BE2C (cell line): ENCODE data around the gene TENM4.

Source experiments
- DNase-seq: peaks from one replicate; pipeline ENCODE4 v3.0.0-alpha.2; 2020
- H3K27me3 ChIP-seq: fragments of 250-450 bp; sonication (Bioruptor Pico); 2 replicates; pipeline ENCODE4 v1.5.1; 2020; ENCODE audit warnings: mild to moderate bottlenecking
- H3K36me3 ChIP-seq: fragments of 250-450 bp; sonication (Bioruptor Pico); 2 replicates; pipeline ENCODE4 v1.5.1; 2020; ENCODE audit warnings: mild to moderate bottlenecking
- H3K4me1 ChIP-seq: fragments of 250-450 bp; sonication (Bioruptor Pico); 2 replicates; pipeline ENCODE4 v1.5.1; 2020
- H3K4me3 ChIP-seq: 2 replicates; pipeline ENCODE4 v1.5.1; 2011; ENCODE audit warnings: low read depth, low read length
- H3K9me3 ChIP-seq: fragments of 250-450 bp; sonication (Bioruptor Pico); 2 replicates; pipeline ENCODE4 v1.5.1; 2020
- CTCF ChIP-seq: IDR thresholded peaks from 2 replicates; pipeline ENCODE4 v1.5.1; 2012; ENCODE audit warnings: mild to moderate bottlenecking, low read depth, low read length

TENM4 gene

DNA sequence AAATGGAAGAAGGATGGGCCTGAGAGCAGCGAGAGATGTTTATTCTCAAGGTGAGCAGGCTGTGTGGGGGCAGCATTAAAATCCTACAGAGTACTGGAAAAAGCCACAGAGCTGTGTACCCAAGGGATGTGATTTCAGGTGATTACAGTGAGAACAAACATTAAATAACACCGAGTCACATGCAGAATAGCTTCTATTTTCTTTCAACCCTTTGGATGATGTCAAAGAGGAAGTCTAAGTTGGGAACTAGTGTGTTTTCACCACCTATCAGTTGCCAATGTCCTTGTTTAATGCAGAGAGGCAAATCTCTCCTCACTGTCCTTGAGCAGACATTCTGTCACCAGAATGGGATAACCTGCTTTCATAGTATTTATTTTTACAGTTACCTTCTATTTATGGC is 486.6 kb downstream of the TENM4 start:
- H3K27me3 ChIP-seq = no peaks in the 10 kb centered on the region
- no peak for DNase-seq
- peaks cover 62% of the 10 kb centered on the region for H3K4me1 ChIP-seq
- TF ChIP-seq CTCF = no peak
- H3K9me3 ChIP-seq = no peaks in the 10 kb centered on the region
- H3K4me3 ChIP-seq = no peak overlapping the region
- no peaks in the 10 kb centered on the region; the same call in 1 of the 2 replicates for H3K36me3 ChIP-seq

DNA sequence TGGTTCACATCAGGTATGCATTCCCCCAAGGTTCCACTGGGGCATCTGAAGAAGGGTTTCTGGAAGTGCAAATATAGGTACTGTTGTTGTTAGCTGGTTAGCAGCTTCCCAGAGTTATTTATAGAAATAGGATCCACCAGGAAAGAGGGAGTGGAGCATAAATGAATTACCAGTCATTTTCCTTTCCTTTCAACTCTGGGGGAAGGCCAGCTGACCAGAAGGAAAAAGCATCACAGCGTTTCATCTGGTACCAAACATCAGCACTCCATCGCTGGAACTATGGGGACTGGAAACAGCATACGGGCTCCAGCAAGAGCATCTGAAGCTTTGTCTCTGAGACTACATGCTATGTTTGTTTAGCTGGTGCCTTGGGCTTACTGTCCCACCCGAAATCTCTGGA is 487.9 kb downstream of the TENM4 start:
- DNase-seq = no peak
- H3K36me3 ChIP-seq = no peaks in the 10 kb centered on the region; the same call in 1 of the 2 replicates
- peaks cover 57% of the 10 kb centered on the region for H3K4me1 ChIP-seq
- no peak for TF ChIP-seq CTCF
- no peaks in the 10 kb centered on the region for H3K9me3 ChIP-seq
- H3K4me3 ChIP-seq = no peak overlapping the region
- H3K27me3 ChIP-seq = no peaks in the 10 kb centered on the region

DNA sequence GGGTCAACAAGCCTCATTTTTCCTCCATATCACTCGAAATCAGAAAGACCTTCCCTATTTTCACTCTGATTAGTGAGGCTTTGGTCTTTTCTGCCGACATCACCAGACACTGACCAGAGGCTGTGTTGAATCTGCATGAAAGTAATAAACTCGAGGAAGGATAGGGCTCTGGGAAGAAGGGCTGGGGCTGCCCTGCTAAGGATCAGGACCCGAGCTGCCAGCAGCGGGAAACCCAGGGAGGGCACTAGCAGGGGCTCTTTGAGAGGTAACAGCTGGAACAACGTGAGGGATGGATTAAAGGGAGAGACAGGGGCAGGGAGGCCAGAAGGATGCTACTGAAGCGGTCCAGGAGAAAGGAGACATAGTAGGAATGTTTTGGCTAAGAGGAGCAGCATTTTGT is 488.7 kb downstream of the TENM4 start:
- Histone ChIP-seq H3K27me3 (no peaks in the 10 kb centered on the region), H3K4me1 (peaks cover 57% of the 10 kb centered on the region), H3K36me3 (no peaks in the 10 kb centered on the region; the same call in 1 of the 2 replicates), H3K4me3 (no peak overlapping the region), H3K9me3 (no peaks in the 10 kb centered on the region)
- no peak for DNase-seq
- no peak for TF ChIP-seq CTCF

GRCh38 chr11:78949976-78950690 is 490.7 kb downstream of the TENM4 start:
- TF ChIP-seq CTCF = no peak
- Histone ChIP-seq H3K4me3 (no peak overlapping the region), H3K27me3 (no peaks in the 10 kb centered on the region), H3K9me3 (no peaks in the 10 kb centered on the region), H3K4me1 (peaks cover 42% of the 10 kb centered on the region), H3K36me3 (peaks cover 9% of the 10 kb centered on the region)
- DNase-seq = no peak

- DNase-seq = no peak
- peaks cover 29% of the 10 kb centered on the region for H3K4me1 ChIP-seq
- H3K9me3 ChIP-seq = no peaks in the 10 kb centered on the region
- H3K36me3 ChIP-seq = peaks cover 9% of the 10 kb centered on the region; the same call in 1 of the 2 replicates
- no peaks in the 10 kb centered on the region for H3K27me3 ChIP-seq
- no peak overlapping the region for H3K4me3 ChIP-seq
- TF ChIP-seq CTCF = no peak
These were observed 493.6 kb downstream of the TENM4 start for GRCh38 chr11:78946945-78947902.
